Osteocyte (in vitro differentiated cells): ENCODE results near the gene C16orf87. TPM values are rescaled to one million over a fixed set of nuclear protein-coding genes. Genes with fewer than 3 reads are reported as not detected.

Source experiments
- DNase-seq: peaks from one replicate; pipeline ENCODE4 v3.0.0; 2021; ENCODE audit warnings: mixed read lengths; ENCODE audit not compliant: unreplicated experiment; ENCODE audit errors: extremely low spot score
- H3K27ac Mint-ChIP-seq: one replicate; pipeline ENCODE4 v1.8.0; 2021; ENCODE audit warnings: mild to moderate bottlenecking, mixed read lengths; ENCODE audit not compliant: unreplicated experiment
- H3K27me3 Mint-ChIP-seq: one replicate; pipeline ENCODE4 v1.8.0; 2021; ENCODE audit warnings: mixed read lengths; ENCODE audit not compliant: unreplicated experiment
- H3K36me3 Mint-ChIP-seq: one replicate; pipeline ENCODE4 v1.8.0; 2021; ENCODE audit warnings: mixed read lengths; ENCODE audit not compliant: unreplicated experiment
- H3K4me1 Mint-ChIP-seq: one replicate; pipeline ENCODE4 v1.8.0; 2021; ENCODE audit warnings: mixed read lengths; ENCODE audit not compliant: unreplicated experiment
- H3K4me3 Mint-ChIP-seq: one replicate; pipeline ENCODE4 v1.8.0; 2021; ENCODE audit warnings: mild to moderate bottlenecking, moderate library complexity, mixed read lengths; ENCODE audit not compliant: unreplicated experiment
- H3K9me3 Mint-ChIP-seq: one replicate; pipeline ENCODE4 v1.8.0; 2021; ENCODE audit warnings: mixed read lengths; ENCODE audit not compliant: unreplicated experiment
- CTCF ChIP-seq: fragments of 200-600 bp; sonication (generic); IDR thresholded peaks from 2 replicates; pipeline ENCODE4 v1.5.0; 2021; ENCODE audit warnings: antibody characterized with exemption, mild to moderate bottlenecking, moderate library complexity
- total RNA-seq: library from RNA; stranded (reverse); gene quantifications from 2 replicates; pipeline ENCODE4 v1.2.1, GENCODE V29; 2021

C16orf87 gene
- total RNA-seq, 1 donor from 2014 or later = 14.5 TPM

GRCh38 chr16:46822270-46822669, 8.7 kb downstream of the C16orf87 start:
- peaks cover 7% of the 10 kb centered on the region for H3K36me3 Mint-ChIP-seq
- H3K27ac Mint-ChIP-seq = no peak overlapping the region
- no peak for DNase-seq
- no peak for TF ChIP-seq CTCF
- no peak overlapping the region for H3K4me3 Mint-ChIP-seq
- peaks cover 15% of the 10 kb centered on the region for H3K4me1 Mint-ChIP-seq
- H3K27me3 Mint-ChIP-seq = no peaks in the 10 kb centered on the region
- H3K9me3 Mint-ChIP-seq = no peaks in the 10 kb centered on the region

GRCh38 chr16:46817961-46818360, 13.0 kb downstream of the C16orf87 start:
- Mint-ChIP-seq H3K4me1 (peaks cover 8% of the 10 kb centered on the region), H3K27me3 (no peaks in the 10 kb centered on the region), H3K27ac (no peak overlapping the region), H3K36me3 (peaks cover 17% of the 10 kb centered on the region), H3K4me3 (no peak overlapping the region), H3K9me3 (peaks cover 15% of the 10 kb centered on the region)
- TF ChIP-seq CTCF = no peak
- no peak for DNase-seq

- Mint-ChIP-seq H3K4me1 (peaks cover 8% of the 10 kb centered on the region), H3K27ac (no peak overlapping the region), H3K9me3 (peaks cover 15% of the 10 kb centered on the region), H3K36me3 (peaks cover 17% of the 10 kb centered on the region), H3K27me3 (no peaks in the 10 kb centered on the region), H3K4me3 (no peak overlapping the region)
- no peak for TF ChIP-seq CTCF
- DNase-seq = no peak
Observed at GRCh38 chr16:46814790-46815189, 16.2 kb downstream of the C16orf87 start.

GRCh38 chr16:46813611-46814010, 17.4 kb downstream of the C16orf87 start:
- H3K4me1 Mint-ChIP-seq = peaks cover 8% of the 10 kb centered on the region
- no peak overlapping the region for H3K27ac Mint-ChIP-seq
- no peak overlapping the region for H3K4me3 Mint-ChIP-seq
- DNase-seq = no peak
- H3K9me3 Mint-ChIP-seq = peaks cover 15% of the 10 kb centered on the region
- peaks cover 17% of the 10 kb centered on the region for H3K36me3 Mint-ChIP-seq
- TF ChIP-seq CTCF = no peak
- no peaks in the 10 kb centered on the region for H3K27me3 Mint-ChIP-seq

- H3K4me3 Mint-ChIP-seq = no peak overlapping the region
- DNase-seq = no peak
- no peak overlapping the region for H3K27ac Mint-ChIP-seq
- H3K36me3 Mint-ChIP-seq = peaks cover 19% of the 10 kb centered on the region
- no peak for TF ChIP-seq CTCF
- peaks cover 15% of the 10 kb centered on the region for H3K9me3 Mint-ChIP-seq
- H3K27me3 Mint-ChIP-seq = no peaks in the 10 kb centered on the region
- H3K4me1 Mint-ChIP-seq = peaks cover 6% of the 10 kb centered on the region
Observed at GRCh38 chr16:46812781-46813540, 18.0 kb downstream of the C16orf87 start.
